Measurements from ENCODE around the gene TMEM184B. TPM values are rescaled to one million over a fixed set of nuclear protein-coding genes. Genes with fewer than 3 reads are reported as not detected.

Gene TMEM184B
- total RNA-seq, 1 experiment from 2014 or later: 89.7 TPM

- Mint-ChIP-seq H3K4me3 (no peak overlapping the region), H3K36me3 (peaks cover 5% of the 10 kb centered on the region), H3K4me1 (peaks cover 8% of the 10 kb centered on the region), H3K9me3 (no peaks in the 10 kb centered on the region), H3K27me3 (ENCODE audit: low read depth) (no peaks in the 10 kb centered on the region), H3K27ac (peak overlapping the region; percentile 9)
- POLR2A ChIA-PET: no interaction called here
- DNase-seq (ENCODE audit: low spot score): no peak
- ATAC-seq: no peak
- CTCF ChIA-PET: interaction anchor here (0.5 to 1.2 kb wide), 2 partner anchors 88 to 120 kb away, joined by 3 to 5 read pairs; no protein-coding TSS in a partner anchor
- TF ChIP-seq PRDM15 (CRISPR knock-in tag; IDR thresholded peaks at IDR 0.05): no peak
- TF ChIP-seq GABPB1 (CRISPR knock-in tag; IDR thresholded peaks at IDR 0.05): no peak
- TF ChIP-seq FOXJ3 (CRISPR knock-in tag; IDR thresholded peaks at IDR 0.05; ENCODE audit: borderline replicate concordance): no peak
- no peak for TF ChIP-seq RELA (CRISPR knock-in tag; IDR thresholded peaks at IDR 0.05; ENCODE audit: borderline replicate concordance)
- no peak for TF ChIP-seq CREM (CRISPR knock-in tag; IDR thresholded peaks at IDR 0.05)
- no peak for TF ChIP-seq MXD4 (CRISPR knock-in tag; IDR thresholded peaks at IDR 0.05; ENCODE audit: borderline replicate concordance)
- TF ChIP-seq, protein P1, sequence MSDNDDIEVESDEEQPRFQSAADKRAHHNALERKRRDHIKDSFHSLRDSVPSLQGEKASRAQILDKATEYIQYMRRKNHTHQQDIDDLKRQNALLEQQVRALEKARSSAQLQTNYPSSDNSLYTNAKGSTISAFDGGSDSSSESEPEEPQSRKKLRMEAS (CRISPR knock-in tag; IDR thresholded peaks at IDR 0.05): no peak
- no peak for TF ChIP-seq AR (CRISPR knock-in tag; IDR thresholded peaks at IDR 0.05)
- no peak for TF ChIP-seq ZNF532 (CRISPR knock-in tag; IDR thresholded peaks at IDR 0.05; ENCODE audit: borderline replicate concordance)
- no peak for TF ChIP-seq SMAD3 (CRISPR knock-in tag; IDR thresholded peaks at IDR 0.05; ENCODE audit: borderline replicate concordance)
- TF ChIP-seq NR2C2 (CRISPR knock-in tag; IDR thresholded peaks at IDR 0.05): no peak
- TF ChIP-seq, protein P2, sequence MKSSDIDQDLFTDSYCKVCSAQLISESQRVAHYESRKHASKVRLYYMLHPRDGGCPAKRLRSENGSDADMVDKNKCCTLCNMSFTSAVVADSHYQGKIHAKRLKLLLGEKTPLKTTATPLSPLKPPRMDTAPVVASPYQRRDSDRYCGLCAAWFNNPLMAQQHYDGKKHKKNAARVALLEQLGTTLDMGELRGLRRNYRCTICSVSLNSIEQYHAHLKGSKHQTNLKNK (CRISPR knock-in tag; IDR thresholded peaks at IDR 0.05): no peak
- TF ChIP-seq ZNF232 (CRISPR knock-in tag; IDR thresholded peaks at IDR 0.05): no peak
- TF ChIP-seq, protein P3, sequence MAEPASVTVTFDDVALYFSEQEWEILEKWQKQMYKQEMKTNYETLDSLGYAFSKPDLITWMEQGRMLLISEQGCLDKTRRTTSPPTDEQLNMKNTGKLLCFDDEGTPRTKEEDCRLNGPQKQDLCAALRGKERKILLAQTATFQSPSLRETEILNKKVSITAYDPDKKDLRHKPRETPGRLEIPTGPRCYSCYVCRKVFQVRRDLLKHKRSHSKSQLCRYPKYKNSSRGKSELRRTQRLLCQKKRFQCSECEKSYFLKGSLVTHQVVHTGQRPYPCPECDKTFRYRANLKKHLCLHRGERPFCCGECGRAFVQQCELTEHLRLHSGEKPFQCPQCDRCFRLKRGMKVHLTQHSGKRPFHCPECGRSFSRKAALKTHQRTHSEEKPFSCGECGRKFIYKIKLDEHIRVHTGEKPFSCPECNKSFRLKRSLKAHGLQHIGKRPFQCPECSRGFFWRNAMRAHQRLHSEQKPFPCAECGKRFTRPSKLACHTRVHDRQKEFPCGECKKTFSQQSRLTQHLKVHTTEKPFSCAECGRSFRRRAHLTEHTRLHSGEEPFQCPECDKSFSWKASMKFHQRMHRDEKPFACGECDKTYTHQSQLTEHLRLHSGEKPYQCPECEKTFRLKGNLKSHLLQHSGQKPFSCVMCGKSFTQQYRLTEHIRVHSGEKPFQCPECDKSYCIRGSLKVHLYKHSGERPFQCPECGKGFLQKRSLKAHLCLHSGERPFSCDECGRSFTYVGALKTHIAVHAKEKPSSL (CRISPR knock-in tag; conservative IDR thresholded peaks at IDR 0.05): no peak
- no peak for TF ChIP-seq ESRRA (CRISPR knock-in tag; IDR thresholded peaks at IDR 0.05; ENCODE audit: borderline replicate concordance)
- no peak for TF ChIP-seq ATF6 (CRISPR knock-in tag; IDR thresholded peaks at IDR 0.05)
- TF ChIP-seq ZNF671 (CRISPR knock-in tag; IDR thresholded peaks at IDR 0.05): no peak
Observed at GRCh38 chr22:38171927-38172831, 100.6 kb downstream of the TMEM184B start.

Measured in WTC11 (cell line).